ENCODE results near the gene SYMPK.
"Not testable (repeated sequence)": the region's sequence is repeated elsewhere in the genome, so short reads cannot be mapped to it uniquely, and the experiment has no call there.

Gene SYMPK

GRCh38 chr19:45862564-45863334, at the start of gene SYMPK:
SYMPK (minus strand) TSS chr19:45863147; CDS start chr19:45854495, 8,652 bp downstream.
- DNase-seq = peak; percentile 92

DNA sequence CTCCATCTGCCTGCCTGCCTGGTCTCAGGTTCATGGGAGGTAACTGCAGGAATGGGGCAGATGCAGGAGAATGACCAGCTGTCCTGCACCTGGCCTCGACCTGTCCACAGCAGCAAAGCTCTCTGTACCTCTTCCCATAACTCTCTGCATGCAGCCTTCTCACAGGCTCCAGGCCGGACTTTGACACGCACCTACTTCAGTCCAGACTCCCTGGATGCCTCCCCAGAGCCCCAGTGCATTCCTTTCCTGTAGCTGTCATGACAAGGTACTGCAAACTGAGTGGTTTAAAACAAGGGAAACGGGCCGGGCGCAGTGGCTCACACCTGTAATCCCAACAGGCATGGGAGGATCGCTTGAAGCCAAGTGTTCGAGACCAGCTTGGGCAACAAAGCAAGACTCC, 48.3 kb upstream of the SYMPK start:
- DNase-seq = no peak

- DNase-seq = no peak
These were observed 46.0 kb upstream of the SYMPK start for GRCh38 chr19:45908956-45909355.

- no peak for DNase-seq
These were observed 43.3 kb upstream of the SYMPK start for GRCh38 chr19:45906221-45906620.

DNA sequence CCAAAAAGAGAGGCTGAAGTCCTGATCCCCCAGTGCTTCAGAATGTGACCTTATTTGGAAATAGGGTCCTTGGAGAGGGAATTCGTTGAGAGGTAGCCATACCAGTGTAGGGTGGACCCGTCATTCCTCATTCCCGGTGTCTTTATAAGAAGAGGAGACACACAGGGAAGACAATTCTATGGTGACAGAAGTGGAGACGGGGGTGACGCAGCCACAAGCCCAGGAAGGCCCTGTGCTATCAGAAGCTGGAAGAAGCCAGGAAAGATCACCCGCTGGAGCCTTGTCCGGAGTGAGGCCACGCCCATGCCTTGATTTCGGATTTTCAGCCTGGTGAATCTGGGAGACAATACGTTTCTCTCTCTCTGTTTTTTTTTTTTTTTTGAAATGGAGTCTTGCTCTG, 42.1 kb upstream of the SYMPK start:
- DNase-seq = no peak

GRCh38 chr19:45902651-45903625, 40.0 kb upstream of the SYMPK start:
- DNase-seq = peak; percentile 94

- DNase-seq = no peak
These were observed 39.1 kb upstream of the SYMPK start, which contains the start of gene MYPOP for GRCh38 chr19:45901912-45902650. MYPOP (minus strand) TSS chr19:45902613; CDS start chr19:45901773, 840 bp downstream.

GRCh38 chr19:45901432-45901911, 38.5 kb upstream of the SYMPK start:
- DNase-seq = no peak

GRCh38 chr19:45900738-45901431, 37.9 kb upstream of the SYMPK start:
- no peak for DNase-seq

- DNase-seq = no peak
These were observed 37.1 kb upstream of the SYMPK start for GRCh38 chr19:45899919-45900589.

DNA sequence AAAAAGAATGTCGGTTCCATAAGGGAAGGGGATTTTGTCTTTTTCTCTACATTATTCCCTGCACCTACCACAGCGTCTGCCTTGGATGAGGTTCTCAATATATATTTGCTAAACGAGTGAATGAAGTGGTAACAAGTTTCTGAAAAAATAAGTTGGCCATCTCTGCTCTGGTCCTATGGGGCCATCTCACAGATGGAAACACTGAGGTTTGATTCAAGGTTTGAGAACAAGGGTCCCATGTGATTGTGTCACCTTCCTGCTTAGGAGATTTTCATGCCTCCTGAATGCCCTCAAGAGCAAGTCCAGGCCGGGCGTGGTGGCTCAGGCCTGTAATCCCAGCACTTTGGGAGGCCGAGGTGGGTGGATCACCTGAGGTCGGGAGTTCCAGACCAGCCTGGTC, 36.3 kb upstream of the SYMPK start:
- DNase-seq = no peak

- DNase-seq = no peak
These were observed 34.4 kb upstream of the SYMPK start for GRCh38 chr19:45897261-45897812.

DNA sequence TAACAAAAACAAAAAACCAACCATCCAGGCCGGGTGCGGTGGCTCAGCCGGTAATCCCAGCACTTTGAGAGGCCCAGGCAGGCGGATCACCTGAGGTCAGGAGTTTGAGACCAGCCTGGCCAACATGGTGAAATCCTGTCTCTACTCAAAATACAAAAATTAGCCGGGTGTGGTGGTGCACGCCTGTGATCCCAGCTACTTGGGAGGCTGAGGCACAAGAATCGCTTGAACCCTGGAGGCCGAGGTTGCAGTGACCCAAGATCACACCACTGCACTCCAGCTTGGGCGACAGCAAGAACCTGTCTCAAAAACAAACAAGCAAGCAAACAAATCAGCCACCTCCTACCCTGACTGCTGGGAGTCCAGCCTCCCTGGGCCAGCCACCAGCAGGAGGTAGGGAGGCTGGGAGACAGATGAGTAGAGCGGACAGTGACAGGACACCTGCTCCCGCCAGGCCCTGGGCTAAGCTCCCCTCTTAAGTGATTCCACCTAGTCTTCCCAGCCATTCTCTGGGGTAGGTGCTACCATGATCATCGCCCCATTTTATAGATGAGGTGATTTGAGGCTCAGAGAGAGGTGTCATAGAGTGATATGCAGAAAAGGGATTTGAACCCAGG, 33.1 kb upstream of the SYMPK start:
- DNase-seq = not testable (repeated sequence)

DNA sequence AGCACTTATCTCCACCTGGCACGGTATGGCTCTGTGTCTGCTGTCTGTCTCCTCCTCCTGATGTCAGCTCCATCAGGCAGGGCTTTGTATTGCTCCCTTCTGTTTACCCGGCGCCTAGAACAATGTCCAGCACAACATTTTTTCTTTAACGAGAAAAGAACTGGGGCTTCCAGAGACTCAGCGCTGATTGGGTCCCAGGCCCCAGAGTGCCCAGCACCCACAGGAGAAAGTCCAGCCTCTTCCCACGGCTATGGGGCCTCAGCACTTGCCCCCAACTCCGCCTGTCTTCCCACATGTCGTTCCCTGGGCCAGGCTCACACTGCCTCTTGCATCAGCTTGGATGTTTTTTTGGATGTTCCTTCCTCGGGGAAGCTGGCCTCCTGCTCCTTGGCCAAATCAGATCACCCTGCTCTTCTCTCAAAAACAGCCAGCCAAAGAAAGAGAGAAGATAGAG, 32.6 kb upstream of the SYMPK start:
- no peak for DNase-seq

DNA sequence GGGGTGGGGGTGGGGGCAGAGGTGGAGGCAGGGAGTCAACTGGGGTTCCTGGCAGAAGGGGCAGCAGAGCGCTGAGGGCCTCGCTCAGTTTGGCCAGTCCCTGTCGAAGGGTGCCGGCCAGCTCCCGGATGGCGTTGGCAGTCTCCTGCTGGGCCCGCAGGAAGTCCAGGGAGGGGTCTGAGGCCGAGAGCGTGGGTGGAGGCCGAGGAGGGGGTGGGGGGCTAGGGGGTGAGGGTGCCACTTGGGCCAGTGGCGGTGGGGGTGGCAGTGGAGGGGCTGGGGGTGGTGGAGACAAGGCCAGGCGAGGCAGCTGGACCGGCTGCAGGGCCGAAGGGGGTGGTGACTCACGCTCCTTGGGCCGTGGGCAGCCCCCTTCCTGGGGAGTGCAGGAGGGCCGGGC, 27.9 kb upstream of the SYMPK start:
- DNase-seq = no peak

- no peak for DNase-seq
These were observed 26.4 kb upstream of the SYMPK start for GRCh38 chr19:45889210-45889885.

DNA sequence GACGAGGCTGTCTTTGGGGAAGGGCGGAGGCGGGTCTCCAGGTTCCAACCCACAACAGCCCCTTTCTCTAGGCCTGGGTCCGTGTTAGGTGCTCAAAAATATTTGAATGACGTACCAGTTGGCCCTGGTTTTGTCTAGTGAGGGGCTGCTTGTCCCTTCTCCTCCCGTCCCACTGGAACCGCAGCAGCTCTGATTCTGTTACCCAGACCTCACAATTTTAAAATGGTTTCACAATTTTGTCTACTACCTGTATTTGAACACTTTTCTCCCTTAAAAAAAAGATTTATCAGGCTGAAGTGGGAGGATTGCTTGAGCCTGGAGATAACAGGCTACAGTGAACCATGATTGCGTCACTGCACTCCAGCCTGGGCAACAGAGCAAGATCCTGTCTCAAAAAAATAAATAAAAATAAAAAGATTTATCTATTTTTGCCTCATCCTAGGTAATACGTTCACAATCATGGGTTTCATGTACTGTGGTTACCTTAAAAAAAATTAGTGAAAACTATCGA, 24.3 kb upstream of the SYMPK start:
- DNase-seq = no peak

- DNase-seq = peak; percentile 73
These were observed 23.7 kb upstream of the SYMPK start for GRCh38 chr19:45886427-45887199.
